Activated CD4-positive, alpha-beta T cell treated with anti-CD3 and anti-CD28 coated beads, Interleukin-2, amount 50 U/mL, for 1 hour (primary cell): ENCODE results near the gene PRMT2.
"Not testable (repeated sequence)": the region's sequence is repeated elsewhere in the genome, so short reads cannot be mapped to it uniquely, and the experiment has no call there.

Experiments used
- DNase-seq: peaks from one replicate; pipeline ENCODE4 v3.0.0-alpha.2; 2020

Gene PRMT2

DNA sequence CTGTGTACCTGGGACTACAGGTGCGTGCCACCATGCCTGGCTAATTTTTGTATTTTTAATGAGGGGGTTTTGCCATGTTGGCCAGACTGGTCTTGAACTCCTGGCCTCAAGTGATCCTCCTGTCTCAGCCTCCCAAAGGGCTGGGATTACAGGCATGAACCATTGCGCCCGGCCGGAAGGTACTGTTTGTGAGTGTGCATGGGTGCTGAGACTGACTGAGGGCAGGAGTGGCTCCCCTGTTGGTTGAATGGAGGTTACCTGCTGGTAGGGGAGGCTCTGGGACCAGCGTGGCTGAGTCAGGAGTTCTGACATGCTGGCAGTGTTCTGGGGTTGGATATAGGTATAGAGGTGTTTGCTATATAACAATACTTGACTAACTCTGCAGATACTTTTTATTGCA is 10.4 kb downstream of the PRMT2 start:
- no peak for DNase-seq

DNA sequence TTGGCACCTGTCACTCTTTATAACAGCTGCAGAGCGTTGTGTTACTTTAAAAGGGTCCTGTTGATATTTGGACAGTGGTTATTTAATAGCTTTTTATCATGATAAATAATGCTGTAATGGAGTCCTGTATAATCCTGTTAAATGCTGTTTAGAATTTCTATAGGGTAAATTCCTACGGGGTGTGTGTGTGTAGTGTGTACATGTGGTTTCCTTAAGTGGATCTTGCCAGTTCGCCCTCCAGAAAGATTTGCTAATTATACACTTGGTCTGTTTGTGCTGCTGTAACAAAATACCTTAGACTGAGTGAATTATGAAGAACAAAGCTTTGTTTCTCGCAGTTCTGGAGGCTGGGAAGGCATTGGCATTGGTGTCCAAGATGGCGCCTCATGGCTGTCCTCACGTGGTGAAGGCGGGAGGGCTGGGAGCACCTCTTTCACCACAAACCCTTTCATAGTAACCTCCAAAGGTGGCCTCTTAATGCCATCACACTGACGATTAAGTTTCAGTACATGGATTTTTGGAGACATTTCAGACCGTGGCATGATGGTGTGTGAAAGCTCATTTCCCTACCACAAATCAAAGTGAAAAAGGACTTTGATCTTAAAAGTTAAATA is 11.2 kb downstream of the PRMT2 start:
- no peak for DNase-seq

DNA sequence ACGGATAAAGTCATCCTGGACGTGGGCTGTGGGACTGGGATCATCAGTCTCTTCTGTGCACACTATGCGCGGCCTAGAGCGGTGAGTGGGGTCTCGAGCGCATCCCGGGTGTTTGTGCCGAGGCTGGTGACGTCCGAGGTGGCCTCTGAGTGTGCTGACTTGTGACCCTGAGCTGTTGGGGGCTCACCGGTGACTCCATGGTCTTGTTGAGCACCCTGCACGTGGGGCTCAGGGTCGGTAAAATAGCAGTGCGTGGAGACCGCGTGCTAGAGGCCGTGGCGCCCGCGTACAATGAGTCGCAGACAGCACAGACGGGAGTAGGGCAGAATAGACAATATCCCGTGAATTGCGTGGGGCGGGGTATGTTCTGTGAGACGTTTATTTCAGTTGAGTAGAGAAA is 13.1 kb downstream of the PRMT2 start:
- no peak for DNase-seq

DNA sequence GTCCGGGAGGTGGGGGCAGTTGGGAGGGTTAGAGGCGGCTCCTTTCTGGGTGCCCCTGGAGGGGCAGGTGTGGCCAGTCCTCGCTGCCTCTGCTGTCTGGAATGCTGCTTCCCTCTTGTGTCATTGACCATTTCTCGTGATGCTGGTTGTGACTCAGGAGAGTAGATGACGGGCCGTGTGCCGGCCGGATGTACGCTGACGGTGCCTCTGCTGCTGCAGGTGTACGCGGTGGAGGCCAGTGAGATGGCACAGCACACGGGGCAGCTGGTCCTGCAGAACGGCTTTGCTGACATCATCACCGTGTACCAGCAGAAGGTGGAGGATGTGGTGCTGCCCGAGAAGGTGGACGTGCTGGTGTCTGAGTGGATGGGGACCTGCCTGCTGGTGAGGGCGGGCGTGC is 13.9 kb downstream of the PRMT2 start:
- no peak for DNase-seq

DNA sequence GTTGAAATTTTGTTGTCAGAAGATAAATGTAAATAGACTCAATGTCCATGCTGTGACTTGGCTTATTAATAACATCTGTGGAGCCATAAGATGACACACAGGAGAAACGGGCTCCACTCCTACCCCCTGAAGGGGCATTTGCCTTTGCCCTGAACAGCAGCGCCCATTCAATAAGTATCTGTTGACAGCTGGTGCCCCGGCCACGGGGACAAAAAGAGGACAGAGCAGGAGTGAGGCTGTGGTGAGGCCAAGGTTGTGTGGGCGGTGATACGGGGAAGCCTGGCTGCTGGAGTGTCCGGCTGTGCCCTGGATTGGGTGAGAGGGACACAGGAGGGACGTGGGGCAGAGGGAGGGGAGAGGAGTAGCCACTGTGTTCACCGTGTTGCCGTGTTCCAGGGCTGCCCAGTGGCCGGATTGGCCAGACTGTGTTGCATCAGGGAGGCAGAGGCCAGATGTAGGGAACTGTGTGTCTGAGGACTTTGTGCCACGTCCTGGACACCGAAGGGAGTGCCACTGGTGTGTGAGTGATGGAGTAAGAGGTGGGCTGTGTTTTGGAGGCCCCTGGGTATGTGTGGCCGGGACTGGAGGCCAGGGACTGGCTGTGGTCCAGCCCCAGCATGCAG is 15.1 kb downstream of the PRMT2 start:
- no peak for DNase-seq

DNA sequence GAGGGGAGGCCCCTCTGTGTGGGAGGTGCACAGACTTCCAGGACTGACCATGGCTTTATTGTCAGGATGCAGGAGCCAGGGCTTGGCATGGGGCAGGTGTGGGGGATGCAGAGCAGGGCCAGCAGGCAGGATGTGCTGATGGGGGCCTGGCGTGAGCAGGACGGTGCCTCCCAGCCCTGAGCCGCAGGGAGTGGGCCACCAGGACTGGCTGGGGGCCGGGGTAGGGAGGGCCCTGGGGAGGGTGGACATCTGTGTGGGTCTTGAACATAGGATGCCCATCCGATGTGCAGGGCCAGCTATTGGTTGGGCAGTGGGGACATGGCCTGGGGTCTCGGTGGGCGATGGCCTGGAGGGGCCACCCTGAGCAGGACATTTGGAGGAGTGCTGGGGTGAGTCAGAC is 15.6 kb downstream of the PRMT2 start:
- DNase-seq: no peak

DNA sequence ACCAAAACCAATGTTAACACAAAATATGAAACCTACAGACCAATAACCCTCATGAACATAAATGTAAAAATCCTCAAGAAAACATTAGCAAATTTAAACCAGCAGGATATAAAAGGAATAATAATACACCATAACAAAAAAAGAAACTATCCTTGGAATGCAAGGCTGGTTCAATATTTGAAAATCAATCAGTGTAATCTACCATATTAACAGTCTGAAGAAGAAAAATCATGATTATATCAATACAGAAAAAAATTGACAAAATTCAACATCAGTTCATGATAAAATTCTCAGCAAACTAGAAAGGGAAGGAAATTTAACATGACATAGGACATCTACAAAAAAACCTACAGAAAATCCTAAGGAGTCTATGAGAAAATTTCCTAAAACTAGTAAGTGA is 19.8 kb downstream of the PRMT2 start:
- no peak for DNase-seq

DNA sequence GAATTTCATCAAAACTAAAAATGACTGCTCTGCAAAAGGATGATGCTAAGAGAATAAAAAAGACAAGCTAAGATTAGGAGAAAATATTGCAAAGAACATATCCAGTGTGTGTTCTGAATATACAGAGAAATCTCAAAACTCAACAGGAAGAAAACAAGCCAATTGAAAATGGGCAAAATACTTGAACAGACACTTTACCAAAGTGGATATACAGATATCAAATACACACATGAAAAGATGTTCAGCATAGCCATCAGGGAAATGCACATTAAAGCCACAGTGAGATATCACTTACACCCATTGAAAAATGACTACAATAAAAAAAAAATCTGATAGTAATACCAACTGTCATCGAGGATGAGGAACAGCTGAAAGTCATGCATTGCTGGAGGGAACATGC is 21.3 kb downstream of the PRMT2 start:
- no peak for DNase-seq

- no peak for DNase-seq
Observed at GRCh38 chr21:46660505-46660904, 25.0 kb downstream of the PRMT2 start.

DNA sequence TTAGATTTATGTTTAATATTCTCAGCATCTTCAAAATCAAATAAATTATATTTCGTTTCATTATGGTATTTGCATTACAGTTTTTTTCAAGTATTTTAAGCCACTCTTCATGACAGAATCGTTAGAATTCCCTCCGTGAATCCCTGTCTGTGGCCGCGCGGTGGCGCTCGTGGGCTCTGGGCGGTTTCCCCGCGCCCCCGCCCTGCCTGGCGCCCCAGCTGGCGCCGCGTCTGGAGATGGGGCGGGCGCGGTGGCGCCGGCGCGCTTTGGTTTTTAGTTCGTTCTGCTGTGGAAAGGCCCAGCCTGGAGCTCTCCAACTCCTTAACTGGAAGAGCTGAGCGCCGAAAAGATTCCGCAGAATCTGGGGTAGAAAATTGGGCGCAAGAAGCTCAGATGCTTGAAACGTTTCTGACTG is 25.7 kb downstream of the PRMT2 start:
- peak; percentile 53 for DNase-seq

DNA sequence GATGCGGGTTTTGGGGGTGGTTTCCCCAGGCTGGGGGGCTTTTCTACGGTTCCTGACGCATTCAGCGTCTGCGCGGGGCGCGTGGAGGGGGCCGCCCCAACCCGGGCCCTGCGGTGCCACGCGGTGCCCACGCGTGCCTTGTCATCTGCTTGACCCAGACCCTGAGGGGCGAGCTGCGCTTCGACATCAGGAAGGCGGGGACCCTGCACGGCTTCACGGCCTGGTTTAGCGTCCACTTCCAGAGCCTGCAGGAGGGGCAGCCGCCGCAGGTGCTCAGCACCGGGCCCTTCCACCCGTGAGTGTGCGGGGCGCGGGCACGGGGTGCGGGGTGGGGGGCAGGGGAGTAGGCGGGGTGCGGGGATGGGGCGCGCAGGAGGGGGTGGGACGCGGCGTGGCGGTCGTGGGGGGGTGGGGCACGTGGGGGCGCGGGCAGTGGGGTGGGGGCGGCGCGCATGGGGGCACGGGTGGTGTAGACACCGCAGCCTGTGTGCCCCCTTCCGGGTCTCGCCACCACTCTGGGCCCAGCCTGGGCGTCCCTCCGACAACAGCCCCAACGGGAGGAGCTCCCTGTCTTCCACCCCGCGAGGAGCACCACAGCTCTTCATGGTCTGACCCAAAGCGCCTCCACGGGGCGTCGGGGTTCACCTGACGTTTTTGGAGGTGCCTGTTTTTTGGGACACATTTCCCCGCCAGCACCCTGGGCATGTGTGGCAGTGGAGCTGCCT is 26.3 kb downstream of the PRMT2 start:
- no peak for DNase-seq

DNA sequence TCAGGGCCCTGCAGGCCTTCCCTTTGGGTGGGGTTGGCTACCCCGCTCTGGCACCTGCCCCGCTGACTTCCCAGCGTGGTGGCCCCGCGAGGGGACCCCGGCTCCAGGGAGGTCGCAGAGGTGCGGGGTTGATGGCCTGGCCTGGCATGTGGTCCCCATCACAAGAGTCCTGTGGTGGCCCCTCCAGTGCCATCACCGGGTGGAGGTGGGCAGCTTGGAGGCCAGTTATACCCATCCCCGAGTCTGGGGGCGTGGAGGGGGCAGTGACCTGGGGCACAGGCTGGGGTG is 26.8 kb downstream of the PRMT2 start:
- no peak for DNase-seq

- no peak for DNase-seq
Observed at GRCh38 chr21:46662765-46663500, 27.5 kb downstream of the PRMT2 start.

DNA sequence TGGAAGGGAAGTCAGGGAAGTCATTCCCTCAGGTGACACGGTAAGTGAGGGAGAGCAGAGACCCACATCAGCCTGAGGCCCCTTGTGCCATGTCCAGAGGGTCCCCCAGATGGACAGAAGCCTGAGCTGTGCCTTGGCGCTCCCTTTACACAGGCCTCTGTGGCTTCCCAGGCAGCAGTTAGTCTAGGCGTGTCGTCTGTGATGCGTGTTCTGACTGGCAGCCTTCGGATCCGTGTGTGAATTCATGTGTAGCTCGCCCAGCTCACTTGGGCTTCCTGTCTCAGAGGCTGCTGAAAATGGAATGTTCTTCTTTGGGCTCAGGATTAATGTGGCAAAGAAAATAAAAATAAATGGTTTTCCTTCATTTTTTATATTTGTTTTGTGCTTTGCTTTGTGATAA is 28.3 kb downstream of the PRMT2 start:
- no peak for DNase-seq

DNA sequence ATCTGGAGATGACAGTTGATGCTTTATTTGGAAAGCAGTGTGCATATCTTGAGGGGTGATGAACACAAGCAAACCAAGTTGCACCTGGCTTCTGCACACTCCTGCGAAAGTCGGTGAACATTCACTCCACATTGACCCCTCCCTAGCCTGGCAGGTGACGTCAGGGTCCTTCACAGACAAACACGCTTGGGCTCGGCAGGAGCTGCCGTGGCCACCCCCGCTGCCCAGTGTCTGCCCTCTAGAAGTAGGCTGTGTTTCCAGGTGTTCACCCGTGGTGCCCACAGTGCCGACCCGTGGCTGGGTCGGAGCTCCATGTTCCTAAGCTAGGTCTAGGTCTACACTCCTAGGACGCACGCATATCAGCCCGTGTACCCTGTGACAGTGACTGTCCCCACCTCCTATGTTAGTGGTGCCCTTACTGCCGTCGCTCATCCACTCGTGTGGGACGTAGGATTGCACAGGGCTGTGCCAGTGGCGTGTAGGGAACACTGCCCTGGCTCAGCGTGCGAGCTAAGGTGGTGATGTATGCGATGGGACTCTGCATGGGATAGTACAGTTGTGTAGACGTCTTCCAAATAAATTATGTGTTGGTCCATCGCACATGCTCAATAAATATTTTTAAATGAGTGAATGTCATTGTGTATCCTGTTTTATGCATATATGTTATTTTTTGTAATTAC is 29.0 kb downstream of the PRMT2 start:
- no peak for DNase-seq

GRCh38 chr21:46665566-46665965 is 30.1 kb downstream of the PRMT2 start:
- DNase-seq: no peak

DNA sequence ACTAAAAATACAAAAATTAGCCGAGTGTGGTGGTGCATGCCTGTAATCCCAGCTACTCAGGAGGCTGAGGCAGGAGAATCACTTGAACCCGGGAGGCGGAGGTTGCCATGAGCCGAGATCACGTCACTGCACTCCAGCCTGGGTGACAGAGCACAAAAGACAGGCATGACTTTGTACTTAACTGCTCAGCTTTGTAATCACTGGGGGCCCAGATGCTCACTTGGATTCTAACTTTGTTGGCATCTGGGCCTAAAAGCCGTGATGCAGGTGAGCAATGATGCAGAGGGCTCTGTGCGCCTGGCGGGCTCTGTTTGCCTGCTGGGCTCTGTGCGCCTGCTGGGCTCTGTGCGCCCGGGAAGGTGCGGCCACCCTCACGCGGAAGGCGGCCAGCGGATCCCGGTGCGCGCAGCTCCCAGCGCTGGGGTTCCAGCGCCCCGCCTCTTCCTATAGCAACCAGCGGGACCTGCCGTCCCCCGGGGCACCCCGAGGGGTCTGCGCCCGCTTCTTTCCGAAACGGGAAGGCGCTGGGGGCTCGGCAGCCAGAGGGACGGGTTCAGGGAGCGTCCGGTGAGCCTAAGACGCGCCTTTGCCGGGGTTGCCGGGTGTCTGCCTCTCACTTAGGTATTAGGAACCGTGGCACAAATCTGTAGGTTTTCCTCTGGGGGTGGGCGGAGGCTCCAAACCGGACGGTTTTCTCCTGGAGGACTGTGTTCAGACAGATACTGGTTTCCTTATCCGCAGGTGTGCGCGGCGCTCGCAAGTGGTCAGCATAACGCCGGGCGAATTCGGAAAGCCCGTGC is 31.7 kb downstream of the PRMT2 start:
- DNase-seq: no peak

DNA sequence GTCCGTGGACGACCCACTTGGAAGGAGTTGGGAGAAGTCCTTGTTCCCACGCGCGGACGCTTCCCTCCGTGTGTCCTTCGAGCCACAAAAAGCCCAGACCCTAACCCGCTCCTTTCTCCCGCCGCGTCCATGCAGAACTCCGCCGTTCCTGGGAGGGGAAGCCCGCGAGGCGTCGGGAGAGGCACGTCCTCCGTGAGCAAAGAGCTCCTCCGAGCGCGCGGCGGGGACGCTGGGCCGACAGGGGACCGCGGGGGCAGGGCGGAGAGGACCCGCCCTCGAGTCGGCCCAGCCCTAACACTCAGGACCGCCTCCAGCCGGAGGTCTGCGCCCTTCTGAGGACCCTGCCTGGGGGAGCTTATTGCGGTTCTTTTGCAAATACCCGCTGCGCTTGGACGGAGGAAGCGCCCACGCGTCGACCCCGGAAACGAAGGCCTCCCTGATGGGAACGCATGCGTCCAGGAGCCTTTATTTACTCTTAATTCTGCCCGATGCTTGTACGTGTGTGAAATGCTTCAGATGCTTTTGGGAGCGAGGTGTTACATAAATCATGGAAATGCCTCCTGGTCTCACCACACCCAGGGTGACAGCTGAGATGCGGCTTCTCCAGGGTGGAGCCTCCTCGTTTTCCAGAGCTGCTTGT is 32.4 kb downstream of the PRMT2 start:
- no peak for DNase-seq

DNA sequence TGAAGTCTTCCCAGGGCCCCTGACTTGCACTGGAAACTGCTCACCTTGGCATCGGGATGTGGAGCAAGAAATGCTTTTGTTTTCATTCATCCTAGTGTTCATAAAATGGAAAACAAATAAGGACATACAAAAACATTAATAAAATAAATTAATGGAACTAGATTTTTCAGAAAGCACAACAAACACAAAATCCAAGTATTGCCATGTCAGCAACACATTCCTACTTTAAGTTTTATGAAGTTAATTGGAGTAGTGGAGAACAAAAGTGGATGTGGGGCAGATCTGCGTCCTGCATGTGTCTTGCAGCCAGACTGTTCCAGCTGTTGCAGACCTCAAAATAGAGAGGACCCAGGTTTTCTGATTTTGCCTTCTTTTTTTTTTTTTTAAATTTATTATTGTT is 32.9 kb downstream of the PRMT2 start:
- no peak for DNase-seq

- not testable (repeated sequence) for DNase-seq
Observed at GRCh38 chr21:46668904-46669303, 33.4 kb downstream of the PRMT2 start.

DNA sequence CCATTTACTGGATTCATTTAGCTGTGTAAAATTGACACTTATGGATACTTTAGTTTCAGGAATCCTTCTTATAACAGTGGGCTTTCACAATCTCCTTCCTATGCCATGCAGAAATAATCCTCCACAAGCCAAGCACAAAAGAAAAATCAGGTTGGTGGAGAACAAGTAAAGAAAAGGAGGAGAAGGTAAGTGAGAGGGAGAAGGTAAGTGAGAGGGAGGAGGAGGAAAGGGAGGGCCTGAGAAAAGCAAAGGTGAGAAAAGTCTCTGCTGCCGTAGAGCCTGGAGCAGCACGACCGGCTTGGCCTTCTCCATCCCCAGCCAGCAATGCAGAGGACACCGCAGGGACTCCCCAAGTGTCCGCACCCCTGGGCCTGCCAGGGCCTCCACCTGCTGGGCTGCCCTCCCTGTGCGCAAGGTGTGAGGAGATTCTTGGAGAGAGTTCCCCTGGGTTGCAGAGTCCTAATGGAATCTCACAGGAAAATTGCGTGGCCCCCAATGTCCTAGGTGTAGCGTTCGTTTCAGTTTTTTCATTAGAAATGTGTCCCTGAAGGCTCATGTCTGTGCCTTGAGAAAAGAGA is 39.0 kb downstream of the PRMT2 start:
- DNase-seq: no peak
